ENCODE data around the gene ADAMTS9.
"Not testable (repeated sequence)": the region's sequence is repeated elsewhere in the genome, so short reads cannot be mapped to it uniquely, and the experiment has no call there.

ADAMTS9 gene

GRCh38 chr3:64566859-64567258 lies 120.9 kb downstream of the ADAMTS9 start:
- DNase-seq = no peak

GRCh38 chr3:64563751-64564150 lies 124.0 kb downstream of the ADAMTS9 start:
- no peak for DNase-seq

DNA sequence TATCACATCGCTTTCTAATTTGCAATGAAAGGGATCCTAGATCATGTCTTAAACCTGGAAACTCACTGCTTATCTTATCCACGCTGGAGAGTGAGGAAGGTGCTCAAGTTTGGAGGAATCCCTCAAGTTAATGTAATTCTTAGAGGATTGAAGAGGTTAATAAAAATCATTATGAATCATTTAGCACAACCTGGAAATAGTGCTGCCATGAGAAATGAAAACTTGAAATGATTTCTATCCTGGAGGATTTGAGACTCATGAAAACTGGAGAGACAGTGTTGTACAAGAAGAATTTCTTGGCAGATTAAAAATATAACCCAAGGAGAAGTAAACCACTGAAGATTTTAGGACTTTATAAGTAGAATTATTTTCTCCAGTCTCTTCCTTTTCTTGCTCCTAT lies 125.9 kb downstream of the ADAMTS9 start:
- no peak for DNase-seq

GRCh38 chr3:64561325-64561843 lies 126.4 kb downstream of the ADAMTS9 start:
- no peak for DNase-seq

DNA sequence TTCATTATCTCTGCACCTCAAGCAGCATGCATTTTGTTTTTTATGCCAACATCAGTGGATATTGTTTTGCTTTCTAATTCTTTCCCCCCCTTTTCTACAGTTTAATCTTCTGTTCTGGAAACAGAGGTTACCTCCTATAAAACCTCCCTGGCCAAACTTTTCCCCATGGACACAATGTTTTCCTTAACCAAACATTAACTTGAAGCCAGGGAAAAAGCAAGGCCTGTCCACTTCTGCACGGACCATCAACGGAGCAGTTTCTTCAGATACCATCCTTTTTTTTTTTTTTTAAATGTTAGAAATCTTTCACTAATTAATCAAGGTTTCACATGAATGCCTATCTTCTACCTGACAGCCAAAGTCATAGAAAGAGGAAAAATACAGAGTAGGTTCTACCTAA lies 127.0 kb downstream of the ADAMTS9 start:
- DNase-seq = no peak

GRCh38 chr3:64559588-64559987 lies 128.2 kb downstream of the ADAMTS9 start:
- DNase-seq = no peak

DNA sequence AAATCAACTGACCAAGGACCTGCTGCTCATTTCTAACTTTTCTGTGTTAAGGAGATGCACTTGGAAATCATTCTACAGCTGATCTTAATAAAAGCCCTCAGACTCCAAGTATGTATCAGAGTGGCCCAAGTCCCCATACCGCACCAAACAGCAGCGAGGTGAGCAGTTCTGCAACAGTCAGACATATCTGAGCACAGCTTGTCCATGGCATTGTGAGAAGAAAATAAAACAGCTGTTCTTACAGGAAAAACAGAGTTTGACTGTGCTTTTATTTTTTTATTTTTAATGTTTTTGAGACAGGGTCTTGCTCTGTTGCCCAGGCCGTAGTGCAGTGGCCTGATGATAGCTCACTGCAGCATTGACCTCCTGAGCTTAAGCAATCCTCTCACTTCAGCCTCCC lies 131.8 kb downstream of the ADAMTS9 start:
- DNase-seq = no peak

GRCh38 chr3:64555351-64555750 lies 132.4 kb downstream of the ADAMTS9 start:
- DNase-seq = no peak

DNA sequence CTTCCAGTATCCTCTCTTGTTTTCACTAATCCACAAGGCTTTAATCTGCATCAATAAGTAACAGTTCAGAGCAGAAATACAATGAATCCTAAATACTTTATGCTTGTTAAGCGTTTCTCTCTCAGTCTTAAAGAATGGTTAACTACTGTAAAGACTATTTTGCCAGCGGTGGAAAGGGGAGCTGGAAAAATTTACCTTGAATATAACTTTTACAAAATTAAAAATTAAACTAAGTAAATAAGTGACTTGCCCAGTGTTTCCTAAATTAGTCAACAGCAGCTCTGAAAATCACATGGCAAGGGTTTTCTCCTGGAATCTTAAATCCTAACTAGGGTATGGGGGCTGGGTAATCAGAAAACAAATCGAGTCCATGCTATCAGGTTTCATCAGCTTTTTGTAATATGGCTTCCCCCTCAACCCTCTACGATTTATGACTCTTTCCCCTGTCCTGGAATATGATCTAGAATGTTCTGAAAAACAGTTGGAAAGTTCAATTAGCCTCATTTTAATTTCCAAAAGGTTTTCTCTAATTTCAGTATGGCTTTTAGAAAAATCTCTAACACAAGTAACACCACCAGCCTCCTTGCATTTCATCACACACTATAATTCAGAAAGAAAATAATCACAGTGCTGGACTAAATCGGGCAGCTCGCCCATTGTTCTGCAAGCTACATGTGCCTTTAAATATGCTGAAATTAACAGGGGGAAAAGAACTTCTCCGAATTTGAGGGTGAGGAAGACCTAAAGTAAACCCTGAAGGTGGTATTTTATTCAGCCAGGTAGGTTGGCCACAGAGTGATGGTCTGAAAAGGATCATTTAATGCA lies 133.5 kb downstream of the ADAMTS9 start:
- DNase-seq = no peak

DNA sequence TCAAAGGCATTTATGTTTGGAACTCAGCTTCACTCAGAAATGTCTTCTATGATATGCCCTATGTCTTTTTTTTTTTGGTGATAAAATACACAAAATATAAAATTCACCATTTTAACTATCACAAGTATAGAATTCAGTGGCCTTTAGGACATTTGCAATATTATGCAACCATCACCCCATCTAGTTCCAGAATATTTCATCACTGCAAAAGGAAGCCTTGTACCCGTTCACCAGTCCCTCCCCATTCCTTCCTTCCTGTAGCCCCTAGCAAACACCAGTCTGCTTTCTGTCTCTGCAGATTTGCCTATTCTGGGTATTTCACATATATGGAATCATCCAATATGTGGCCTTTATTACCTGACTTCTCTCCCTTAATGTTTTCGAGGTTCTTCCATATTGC lies 134.8 kb downstream of the ADAMTS9 start:
- no peak for DNase-seq

- no peak for DNase-seq
Measured at GRCh38 chr3:64552160-64552559, 135.6 kb downstream of the ADAMTS9 start.

DNA sequence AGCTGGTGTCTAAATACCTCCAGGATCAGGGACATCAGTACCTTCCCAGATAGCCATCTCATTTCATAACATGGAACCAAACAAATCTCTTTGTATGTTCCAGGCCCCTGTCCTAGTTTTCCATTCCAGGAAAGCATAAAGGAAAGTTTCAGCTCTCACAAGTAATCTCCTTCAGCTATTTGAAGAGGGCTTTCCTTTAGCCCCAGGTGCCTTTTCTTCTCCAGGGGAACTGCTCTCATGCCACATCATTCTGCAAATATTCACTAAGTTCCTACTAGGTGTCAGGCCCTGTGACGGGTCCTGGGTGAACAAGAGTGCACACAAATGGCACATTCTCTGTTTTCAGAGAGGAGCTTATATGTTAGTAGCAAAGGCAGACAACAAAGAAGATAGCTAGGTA lies 136.1 kb downstream of the ADAMTS9 start:
- DNase-seq = no peak

DNA sequence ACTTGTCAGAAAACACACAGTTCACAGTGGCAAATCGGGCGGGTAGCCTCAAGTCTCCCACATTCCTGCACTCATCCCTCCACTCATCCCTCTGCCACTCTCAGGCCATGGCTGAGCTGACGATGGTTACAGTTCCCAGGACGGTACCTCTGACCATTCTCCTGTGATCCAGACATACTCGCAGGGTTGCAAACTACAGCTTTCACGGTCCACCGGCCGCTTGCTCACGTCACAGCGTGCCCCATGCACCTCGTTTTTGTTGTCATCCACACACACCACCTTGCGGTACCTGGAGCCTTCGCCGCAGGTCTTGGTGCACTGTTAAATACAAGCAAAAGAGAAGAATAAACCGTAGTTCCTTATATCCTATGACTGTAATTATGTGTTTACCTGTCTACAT lies 137.1 kb downstream of the ADAMTS9 start:
- DNase-seq = no peak

DNA sequence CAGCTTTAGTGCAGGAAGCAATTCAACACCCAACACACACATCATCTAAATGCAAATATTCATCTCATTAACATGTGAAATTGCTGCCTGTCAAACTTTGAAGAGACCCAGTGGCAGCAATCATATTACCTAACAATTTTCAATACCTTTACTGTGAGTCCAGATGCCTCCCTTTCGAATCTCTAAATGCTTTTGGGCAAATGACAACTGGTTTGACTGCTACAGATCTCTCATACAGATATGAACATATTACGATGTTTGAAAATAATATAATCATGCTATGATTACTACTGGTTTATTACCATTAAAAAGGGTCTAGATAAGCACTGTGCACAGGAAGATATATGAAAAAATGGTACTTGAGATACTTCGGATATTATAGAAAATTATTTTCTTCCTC lies 137.9 kb downstream of the ADAMTS9 start:
- DNase-seq = no peak

DNA sequence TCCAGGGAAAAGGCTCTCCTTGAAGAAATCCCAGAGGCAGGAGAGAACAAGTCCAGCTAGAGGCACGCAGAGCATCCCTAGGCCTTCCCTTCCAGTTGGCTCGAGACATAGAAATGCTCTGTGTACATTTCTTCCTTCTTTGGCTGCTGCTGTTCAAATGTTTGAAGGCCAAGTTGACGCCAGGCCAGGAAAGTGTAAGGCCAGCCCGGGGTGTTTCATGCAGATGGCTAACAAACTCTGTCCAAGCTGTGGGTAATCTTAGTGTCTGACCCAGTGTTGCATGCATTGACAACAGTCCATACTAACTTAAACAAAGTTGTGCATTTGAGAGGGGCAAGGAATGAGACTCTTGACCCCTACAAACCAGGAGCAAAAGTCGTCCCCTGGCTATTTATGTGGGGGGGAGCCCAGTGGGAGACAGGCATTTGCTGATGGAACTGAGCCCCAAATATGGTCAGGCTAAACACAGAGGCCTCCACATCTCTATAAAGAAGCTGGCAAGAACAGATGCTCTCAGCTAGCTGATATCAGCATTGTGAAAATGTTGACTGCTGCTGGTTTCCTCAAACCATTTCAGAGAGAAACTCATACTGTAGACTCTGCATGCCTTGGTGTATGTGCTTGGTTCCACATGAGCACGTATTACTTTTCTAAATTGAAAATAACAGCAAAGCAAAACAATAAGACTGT lies 139.5 kb downstream of the ADAMTS9 start:
- DNase-seq = no peak

GRCh38 chr3:64546856-64547255 lies 140.9 kb downstream of the ADAMTS9 start:
- DNase-seq = no peak

DNA sequence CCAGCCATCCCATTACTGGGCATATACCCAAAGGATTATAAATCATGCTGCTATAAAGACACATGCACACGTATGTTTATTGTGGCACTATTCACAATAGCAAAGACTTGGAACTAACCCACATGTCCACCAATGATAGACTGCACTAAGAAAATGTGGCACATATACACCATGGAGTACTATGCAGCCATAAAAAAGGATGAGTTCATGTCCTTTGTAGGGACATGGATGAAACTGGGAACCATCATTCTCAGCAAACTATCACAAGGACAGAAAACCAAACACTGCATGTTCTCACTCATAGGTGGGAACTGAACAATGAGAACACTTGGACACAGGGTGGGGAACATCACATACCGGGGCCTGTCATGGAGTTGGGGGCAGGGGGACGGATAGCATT lies 142.6 kb downstream of the ADAMTS9 start:
- DNase-seq = not testable (repeated sequence)

DNA sequence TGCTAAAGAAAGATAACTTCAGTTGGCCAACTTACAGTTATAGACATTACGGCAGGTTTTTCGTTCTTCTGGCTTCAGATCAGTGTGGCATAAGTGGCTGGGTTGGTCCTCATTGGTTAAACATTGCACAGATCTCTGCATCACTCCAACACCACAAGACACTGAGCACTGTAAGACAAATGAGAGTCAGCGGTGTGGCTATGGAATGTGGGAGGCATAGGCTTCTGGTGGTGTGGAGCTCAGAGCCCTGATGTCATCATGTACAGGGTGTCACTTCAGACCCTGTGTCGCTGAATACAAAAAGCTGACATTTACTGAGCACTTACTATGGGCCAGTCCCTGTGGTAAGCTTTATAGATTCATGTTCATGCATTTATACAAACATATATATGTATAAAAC lies 146.0 kb downstream of the ADAMTS9 start:
- no peak for DNase-seq

DNA sequence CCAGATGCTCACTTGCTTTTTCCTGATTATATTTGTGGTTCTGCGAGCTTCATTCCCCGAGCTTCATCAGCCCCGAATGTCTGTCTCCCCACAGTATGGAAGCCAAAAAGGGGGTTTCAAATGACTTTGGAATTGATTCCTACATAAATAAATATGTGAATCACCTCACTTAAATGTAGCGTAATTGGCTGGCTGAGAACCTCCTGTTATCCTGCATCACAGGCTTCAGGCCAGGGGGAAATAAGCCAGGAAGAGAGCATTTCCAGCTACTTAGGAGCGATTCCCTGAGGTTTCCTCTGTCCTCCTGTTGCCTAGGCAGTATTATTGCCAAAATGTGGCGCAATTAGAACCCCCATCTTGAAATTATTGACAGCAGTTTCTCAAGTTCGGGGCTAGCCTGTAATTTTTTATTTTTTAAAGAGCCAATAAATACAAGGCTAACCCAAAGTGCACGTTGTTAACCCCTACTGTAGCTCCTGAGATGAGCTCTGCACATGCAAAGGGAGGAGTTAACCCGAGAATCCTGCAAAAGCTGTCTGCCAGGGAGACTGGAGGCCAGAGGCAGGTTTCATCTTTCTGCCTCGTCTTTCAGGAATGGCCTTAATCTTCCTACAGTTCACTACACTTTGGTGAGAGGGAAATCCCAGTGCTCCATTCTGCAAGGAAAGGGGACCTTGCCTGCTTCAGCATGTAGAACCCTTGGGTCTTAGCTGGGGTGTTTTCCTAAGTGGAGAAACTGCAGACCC lies 148.2 kb downstream of the ADAMTS9 start:
- DNase-seq = no peak

- DNase-seq = no peak
Measured at GRCh38 chr3:64536166-64536565, 151.6 kb downstream of the ADAMTS9 start.

- peak; percentile 21 for DNase-seq
Measured at GRCh38 chr3:64533617-64534317, 154.0 kb downstream of the ADAMTS9 start.

DNA sequence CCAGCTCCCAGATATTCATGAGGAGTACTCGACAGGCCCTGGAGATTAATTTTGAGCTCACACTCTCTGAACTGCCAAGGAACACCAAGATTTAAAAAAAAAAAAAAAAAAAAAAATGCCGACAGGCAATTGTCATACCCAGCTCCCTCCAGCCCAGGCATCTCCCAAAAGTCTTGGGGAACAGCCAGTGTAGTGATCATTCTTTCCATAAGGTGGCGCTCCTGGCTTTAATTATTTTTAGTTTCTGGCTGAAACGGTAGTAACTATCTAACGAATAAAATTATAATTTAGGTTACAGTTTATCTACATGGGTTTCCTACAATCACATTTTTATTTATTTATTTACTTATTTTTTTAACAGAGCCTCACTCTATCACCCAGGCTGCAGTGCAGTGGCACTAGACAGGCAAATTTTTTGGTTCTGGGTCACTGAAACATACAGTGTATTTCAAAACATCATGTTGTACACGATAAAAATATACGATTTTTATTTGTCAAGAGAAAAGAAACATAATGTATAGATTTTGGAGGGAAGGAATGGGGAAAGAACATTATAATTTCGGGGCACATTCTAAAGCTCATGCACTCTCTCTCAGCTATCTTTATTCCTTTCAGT lies 157.3 kb downstream of the ADAMTS9 start:
- no peak for DNase-seq
